GM12874 (cell line): ENCODE measurements around the gene AP2S1.

ENCODE experiments used
- CTCF ChIP-seq: IDR thresholded peaks from 2 replicates; pipeline ENCODE4 v1.5.1; 2011; ENCODE audit warnings: low read depth, mild to moderate bottlenecking, control low read depth, low read length, moderate library complexity; ENCODE audit not compliant: insufficient read depth

AP2S1 gene

GRCh38 chr19:46815833-46816627, 34.6 kb downstream of the AP2S1 start:
- TF ChIP-seq CTCF = no peak

- TF ChIP-seq CTCF = no peak
Measured at GRCh38 chr19:46813839-46814358, 36.7 kb downstream of the AP2S1 start.

- TF ChIP-seq CTCF = no peak
Measured at GRCh38 chr19:46812977-46813838, 37.4 kb downstream of the AP2S1 start.

- no peak for TF ChIP-seq CTCF
Measured at GRCh38 chr19:46809534-46810272, 40.9 kb downstream of the AP2S1 start.

- TF ChIP-seq CTCF = no peak
Measured at GRCh38 chr19:46806656-46807055, 44.0 kb downstream of the AP2S1 start.

GRCh38 chr19:46803555-46803954, 47.1 kb downstream of the AP2S1 start:
- no peak for TF ChIP-seq CTCF

- no peak for TF ChIP-seq CTCF
Measured at GRCh38 chr19:46802152-46802551, 48.5 kb downstream of the AP2S1 start.
